Activated T-cell treated with anti-CD3 and anti-CD28 coated beads for 4 hours (primary cell): ENCODE data around the gene PDE9A.

Experiments
- DNase-seq: peaks from one replicate; pipeline ENCODE4 v3.0.0-alpha.2; 2020

The PDE9A gene

DNA sequence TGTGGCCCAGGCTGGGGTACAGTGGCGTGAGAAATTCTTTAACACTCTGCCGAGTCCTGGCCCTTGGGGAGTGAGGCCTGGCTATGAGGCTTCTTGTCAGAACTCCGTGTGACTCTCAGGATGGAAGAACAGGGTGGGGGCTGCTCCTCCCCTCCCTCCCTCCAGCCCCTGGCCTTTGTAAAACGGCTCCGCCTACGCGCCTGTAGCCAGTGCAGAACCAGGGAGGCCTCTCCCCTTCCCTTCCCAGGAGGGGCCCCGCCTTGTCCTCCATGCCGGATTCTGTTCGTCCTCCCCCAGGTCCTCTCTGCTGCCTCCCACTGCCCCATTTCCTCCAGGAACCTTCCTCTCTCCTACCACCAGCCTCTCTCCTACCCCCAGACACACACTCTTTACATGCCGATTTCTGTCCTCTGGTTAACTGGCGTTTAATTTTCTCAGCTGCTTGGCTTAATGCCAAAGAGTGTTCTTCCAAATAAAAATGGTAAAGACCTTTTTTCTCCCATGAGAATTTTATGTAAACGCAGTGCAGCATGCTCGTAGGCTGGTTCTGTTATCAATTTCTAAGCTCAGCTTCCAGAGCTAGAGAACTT is 21.0 kb downstream of the PDE9A start:
- no peak for DNase-seq

DNA sequence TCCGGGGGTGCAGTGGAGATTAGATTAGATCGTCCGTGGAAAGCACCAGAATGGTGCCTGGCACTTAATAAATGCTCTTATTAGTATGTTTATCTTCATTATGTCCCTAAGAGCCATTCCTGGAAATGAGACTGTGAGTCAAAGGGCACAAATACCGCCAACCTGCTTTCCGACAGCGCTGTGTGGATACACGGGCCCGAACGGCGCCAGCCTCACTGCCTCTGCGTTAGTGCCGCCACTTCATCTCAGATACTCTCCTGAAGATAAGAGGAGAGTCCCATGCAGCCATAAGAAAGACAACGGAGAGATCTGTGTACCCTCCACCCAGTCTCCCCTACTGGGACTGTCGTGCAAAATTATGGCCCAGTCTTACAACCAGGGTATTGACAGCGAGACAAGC is 22.0 kb downstream of the PDE9A start:
- DNase-seq = no peak

DNA sequence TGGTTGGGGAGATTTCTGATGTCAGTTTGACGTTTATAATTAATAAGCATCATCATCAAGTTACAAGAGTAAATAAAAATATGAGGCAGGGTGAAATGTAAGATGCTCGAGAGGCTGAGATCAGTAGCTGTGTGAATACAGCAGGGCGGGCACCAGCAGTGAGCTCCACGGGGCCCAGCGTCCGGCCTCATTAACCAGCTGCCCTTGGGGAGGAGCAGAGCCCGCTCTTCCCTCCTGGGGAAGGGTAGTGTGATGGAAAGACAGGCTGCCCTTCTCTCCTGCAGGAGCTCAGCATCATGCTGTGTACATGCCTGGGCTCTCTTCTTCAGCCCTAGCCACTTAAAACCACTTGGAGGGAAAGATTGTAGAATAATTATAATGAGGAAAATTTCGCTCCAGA is 23.4 kb downstream of the PDE9A start:
- no peak for DNase-seq

DNA sequence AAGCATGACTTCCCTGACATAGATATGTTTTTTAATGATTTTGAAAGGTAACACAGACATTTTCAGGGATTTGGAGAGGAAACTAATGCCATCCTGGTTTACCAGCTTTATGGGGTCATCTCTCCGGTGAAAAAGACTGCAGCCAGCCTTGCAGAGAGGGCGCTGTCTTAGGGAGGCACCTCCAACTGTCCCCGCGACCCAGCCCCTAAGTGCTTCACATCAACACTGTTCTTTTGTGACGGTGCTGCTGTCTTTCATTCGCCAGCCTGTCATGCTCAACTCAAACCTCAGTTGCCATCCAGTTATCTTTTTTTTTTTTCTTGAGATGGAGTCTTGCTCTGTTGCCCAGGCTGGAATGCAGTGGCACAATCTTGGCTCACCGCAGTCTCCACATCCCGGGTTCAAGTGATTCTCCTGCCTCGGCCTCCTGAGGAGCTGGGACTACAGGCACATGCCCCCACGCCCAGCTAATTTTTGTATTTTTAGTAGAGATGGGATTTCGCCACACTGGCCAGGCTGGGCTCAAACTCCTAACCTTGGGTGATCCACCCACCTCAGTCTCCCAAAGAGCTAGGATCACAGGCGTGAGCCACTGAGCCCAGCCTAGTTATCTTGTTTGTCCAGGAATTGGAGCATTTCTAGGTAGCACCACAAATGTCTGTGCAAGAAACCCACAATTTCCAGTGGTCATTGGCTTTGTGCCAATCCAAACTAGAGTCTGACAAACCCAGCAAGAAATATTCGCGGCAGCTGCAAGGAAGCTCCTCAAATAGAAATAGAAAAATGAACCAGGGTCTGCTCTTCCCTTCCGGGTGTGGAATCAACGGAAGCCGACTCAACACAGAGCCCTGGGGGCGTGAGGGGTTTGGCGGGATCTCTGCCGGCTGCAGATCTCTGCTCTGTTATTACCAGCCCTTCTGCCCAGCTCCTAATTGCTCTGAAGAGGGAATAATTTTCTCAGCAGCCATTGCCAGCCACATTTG is 24.2 kb downstream of the PDE9A start:
- DNase-seq = no peak

DNA sequence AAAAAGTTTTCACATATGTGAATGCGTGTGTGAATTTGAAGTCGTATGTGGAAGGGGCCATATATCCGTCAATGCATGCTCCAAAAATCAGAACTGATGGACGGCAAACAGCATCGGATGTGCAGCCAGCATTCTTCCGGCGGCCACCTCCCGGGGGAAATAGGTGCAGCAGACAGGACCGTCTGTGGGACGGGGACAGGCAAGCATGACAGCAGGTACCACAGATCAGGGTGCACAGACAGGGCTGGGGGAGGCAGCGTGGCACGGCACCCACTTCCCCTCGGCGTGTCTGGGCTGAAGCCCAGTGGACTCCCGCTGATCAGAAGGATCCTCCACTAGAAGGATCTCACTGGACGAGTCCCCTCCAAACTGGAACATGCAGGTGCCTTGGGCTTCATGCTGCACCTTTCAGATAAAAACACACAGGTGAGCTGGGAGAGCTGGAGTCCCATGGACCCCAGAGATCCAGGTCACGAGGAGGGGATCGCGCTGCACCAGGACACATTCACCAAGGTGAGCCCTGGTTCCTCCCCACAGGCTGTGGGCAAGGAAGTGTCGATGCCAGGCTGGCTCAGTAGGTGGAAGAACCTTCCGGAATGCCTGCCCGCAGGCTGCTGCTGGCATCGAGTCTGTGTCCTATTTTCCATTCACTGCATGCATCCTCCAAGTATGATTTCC is 25.3 kb downstream of the PDE9A start:
- no peak for DNase-seq

DNA sequence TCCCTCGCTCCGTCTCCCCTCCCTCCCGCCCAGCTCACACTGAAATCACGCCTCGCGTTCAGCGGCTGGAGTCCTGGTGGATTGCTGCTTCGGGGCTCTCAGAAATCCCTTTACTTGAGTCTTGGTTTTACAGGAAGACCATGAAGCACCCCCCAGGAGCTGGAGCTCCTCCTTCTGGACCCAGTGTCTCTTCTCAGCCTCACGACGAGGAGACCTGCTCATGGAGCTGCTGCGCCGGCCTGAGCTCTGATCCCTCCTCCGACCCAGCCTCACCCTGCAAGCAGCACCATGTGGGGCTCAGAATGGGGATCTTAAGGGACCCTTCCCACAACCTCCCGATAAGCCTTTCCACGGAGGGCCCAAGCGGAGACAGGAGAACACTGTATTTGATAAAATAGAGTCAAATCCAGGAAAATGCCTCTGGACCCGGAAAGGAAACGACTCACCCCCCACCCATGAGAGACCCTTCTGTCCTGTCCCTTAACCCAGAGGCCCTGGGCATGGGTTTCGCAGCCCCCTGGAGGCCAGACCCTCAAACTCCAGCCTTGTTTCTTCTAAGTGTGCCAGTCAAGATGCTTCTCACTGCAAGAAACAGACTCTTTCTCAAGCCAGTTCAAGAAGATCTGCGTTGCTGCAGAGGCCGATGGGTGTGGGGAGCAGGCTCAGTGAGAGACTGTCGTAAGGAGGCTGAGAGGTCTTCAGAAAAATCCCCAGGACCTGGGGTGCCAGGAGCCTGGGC is 26.1 kb downstream of the PDE9A start:
- DNase-seq = no peak

DNA sequence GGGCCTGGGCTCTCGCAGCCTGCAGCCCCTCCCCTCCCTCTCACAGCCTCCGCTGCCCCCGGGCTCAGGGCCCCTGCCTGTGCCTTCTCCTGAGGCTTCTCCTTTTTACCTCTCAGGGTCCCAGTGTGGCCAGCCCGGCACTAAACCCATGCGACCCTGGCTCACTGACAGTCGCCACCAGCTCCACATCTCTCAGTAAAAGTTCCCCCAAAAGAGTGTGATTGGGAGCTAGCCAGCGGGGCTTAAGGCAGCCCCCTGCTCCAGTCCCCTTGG is 26.6 kb downstream of the PDE9A start:
- DNase-seq = no peak

DNA sequence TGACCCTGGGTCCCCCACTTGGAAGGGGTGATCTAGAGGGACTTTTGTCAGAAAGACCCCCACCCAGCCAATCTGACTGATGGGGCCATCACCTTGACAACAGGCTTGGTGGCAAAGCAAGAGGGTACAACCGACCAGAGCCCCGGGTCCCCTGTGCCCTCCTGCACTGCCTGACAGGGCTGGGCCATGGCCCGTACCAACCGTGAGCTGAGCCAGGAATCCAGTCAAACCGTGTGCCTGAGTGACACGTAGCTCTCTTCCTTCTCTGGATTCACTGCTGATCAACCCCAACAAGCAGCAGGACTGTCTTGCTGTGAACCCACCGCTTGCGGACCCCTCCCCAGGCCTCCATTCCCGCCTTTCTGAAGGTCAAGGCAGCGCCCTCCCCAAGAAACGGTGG is 27.0 kb downstream of the PDE9A start:
- DNase-seq = no peak

DNA sequence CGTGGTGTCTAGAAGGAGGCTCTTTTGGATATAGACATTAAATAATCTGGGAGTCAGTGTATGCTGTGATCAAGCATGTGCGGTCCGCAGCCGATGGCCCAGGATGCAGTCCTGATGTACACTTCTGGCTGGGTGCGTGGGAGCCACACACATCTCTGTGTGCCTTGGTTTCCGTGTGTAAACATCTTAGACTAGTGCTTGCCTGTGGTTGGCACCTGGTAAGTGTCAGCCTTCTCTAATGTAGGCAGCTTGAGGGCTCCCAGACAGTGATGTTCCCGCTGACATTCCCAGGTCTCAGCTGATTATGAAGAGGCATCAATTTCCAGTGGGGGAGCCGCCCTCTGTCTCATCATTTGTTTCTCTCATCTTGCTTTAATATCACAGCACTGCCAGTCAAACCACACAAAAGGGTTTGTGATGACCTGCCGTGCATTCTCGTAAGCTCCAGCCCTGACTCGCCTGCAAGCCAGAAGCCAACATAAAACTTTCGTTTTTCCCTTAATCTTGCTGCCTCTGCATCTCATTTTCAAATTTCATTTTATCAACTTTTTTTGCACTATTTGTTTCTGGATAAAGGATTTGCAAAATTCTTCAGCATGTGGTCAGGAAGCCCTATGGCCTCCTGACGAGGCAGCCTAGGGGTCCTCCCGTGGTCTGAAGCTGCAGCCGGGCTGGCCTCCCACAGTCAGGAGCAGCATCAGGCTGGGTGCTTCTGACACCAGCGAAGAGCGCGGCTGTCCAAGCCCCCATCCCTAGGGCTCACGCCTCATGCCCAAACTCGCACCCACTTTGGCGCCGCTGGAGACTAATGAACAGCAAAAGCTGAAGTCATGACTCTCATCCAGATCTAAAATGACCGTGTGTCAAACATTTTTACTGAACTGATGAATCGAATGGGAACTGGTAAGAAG is 28.1 kb downstream of the PDE9A start:
- DNase-seq = no peak

DNA sequence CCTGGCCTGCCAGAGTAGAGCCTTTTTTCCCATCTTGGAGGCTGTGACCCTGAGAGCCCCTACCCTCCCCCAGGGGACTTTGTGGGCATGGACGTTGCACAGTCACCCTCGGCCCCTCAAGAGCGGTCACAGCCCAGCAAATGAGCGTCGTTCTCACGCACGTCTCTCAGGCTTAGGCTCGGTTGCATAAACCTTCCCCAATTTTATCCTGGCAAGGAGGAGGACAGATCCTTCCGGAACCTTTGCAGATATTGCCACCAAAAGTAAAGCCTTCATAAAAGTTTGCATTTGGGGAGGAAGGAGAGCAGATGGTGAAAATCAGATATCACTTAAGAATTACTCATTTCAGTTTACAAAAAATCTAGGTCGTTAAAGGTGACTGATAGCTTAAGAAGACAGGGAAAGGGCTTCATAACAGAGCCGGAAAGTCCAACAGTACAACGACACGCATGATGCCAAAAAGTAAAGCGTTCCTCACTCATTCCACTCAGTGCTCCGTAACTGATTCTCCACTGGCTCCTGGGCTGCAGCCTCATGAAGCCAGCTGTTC is 29.3 kb downstream of the PDE9A start:
- DNase-seq = no peak

DNA sequence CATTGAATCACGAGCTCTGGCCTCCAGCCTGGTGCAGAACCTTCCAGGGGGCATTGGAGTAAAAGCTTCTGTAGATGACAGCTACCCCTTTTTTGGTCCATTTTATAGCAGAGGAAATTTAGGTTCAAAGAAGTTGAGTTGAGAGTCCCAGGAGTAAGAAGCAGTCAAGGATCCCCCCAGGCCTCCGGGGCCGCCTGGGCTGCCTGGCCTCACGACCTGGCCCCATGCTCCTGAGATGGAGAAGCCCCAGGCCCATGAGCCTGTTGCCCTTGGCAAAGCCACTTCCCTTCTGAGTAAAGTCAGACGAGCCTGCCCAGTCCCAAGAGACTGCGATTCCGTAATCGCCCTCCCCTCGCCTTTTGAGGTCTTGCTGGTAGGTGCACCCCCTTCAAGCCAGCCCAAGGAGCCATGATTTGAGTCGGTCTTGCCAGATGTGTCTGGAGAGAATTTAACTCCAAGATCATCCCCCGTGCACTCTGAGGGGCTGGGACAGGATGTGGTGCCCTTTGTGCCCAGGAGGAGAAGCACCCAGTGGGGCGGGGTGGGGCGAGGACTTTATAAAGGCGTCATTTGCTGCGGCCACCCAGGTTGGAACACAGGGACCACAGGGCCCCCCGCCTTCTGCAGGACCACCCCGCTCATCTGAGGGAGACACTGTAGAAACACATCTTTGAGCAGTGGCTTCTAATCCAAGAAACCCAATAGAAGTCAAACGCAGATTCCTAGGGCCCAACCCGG is 30.1 kb downstream of the PDE9A start:
- no peak for DNase-seq

DNA sequence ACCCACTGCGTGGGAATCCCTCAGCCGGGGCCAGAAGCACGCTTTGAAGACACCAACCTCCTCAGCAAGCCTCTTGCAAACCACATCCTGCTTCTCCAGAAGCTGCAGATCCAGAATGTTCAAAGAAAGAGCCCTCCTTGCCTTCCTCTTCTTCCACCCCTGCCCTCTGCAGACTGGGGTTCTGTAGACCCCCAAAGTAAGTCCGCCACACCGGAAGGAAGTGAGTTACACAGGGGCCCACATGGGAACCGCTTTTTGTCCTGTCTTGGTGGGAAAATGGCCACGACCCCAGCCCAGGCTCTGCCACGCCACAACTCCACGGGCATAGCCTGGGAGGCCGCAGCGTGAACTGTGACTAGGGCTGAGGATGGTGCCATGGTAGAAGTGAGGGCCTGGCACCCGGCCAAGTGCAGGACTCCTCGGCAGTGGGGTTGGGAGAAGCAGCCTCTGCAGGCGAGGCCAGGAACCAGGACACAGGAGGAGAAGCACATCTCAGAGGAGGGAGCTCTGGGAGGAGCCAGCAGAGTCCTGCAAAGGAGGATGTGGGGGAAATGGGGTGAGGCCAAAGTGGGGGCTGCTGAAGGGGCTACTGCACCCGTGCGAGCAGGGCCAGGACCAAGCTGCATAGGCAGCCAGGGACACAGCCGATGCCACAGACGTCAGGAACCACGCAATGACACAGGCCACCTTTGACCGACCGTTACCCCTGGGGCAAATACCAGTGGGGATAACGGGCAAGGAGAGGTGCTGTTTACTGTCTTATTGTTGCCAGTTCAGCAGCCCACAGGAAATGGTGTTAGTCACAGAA is 30.9 kb downstream of the PDE9A start:
- DNase-seq = peak; percentile 27

DNA sequence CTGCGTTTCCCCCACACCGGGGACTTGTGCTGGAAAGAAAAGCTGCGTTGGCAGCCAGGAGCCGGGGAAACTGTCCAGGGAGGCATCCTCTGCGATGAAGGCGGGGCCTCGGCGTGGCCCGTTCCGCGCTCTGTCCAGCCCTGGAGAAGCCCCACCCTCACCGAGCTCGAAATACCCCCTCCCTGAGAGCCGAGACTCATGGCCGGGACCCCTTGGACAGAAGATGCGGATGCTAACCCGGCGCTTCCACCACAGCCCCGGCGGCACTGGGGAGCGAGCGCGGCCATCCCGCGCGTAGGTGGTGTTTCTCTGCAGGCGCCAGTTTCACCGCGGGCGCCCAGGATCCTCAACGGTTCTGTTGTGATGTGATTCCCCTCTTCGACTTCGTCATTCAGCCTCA is 31.6 kb downstream of the PDE9A start:
- no peak for DNase-seq

DNA sequence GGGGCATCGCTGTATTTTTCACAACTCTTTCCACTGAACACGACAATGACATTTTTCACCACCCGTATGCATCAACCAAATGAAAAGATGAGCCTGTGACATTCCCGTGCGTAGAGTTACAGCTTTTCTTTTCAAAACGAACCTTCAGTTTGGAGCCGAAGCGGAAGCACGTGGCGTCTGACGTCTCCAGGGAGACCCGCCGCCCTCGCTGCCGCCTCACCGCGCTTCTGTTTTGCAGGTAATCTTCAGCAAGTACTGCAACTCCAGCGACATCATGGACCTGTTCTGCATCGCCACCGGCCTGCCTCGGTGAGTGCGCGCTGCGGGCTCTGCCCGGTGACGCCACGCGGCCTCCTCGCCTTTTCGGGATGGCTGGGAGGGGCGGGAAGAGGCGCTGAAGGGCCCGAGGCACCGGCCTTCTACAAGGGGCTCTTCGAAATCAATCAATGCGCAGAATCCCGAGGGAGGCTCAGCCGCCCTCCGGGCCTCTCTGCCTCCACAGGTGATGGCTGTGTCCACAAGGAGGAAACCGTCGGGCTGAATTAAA is 32.6 kb downstream of the PDE9A start:
- no peak for DNase-seq

DNA sequence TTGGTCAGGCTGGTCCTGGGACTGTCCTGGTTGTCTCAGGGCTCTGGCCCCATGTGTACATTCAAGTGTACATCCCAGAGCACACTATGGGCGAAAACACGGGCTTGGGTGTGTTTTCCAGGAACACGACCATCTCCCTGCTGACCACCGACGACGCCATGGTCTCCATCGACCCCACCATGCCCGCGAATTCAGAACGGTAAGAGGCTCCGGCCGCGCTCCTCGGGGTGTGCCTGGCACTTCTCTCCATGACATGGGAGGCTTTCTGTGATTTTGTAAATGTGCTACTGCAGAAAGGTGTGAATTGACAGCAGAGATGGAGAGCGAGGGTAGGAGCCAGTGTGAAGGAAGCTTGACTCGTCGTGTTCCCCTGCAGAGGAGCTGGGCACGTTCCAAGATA is 34.4 kb downstream of the PDE9A start:
- DNase-seq = no peak

DNA sequence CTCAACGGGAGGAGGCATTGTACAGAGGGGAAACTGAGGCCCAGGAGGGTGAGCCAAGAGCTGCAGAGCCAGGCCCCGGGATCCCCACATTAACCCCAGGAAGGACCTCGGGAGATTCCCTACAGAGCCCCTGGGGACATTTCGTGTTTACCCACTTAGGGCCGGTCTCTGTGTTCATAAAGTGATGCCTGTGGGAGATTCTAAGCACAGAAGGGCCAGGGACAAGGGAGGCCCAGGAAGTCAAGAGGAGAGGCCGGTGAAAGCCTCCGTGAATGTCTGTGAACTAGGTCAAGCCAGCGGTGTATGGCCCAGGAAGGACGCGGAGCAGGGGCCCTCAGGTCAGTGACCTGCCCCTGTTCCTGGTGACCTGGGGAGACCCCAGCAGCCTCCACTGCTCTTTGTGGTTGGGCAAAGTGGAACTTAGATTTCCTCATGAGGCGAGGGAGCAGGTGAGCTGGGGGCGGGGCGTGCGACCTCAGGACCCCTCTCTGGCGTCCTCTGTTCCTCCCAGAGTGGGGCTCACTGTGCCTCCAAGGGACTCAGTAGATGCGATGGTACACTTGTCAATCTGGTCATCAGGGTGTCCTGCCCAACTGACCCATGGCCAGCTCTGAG is 34.9 kb downstream of the PDE9A start:
- no peak for DNase-seq

DNA sequence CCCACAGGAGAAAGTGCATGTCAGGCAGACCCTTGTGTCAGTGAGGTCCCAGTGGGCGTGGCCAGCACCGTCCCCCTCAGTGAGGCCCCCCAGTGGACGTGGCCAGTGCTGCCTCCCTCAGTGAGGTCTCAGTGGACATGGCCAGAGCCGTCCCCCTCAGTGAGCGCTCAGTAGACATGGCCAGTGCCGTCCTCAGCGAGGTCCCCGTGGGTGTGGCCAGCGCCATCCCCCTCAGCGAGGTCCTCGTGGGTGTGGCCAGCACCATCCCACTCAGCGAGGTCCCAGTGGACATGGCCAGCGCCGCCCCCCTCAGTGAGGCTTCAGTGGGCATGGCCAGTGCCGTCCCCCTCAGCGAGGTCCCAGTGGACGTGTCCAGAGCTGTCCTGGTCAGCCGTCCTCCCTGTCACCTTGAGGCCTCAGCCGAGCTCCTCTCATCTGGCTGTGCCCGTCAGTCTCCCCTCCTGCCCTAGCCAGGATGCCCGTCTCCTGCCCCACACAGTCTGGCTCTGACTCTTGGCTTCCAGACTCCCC is 35.5 kb downstream of the PDE9A start:
- no peak for DNase-seq

DNA sequence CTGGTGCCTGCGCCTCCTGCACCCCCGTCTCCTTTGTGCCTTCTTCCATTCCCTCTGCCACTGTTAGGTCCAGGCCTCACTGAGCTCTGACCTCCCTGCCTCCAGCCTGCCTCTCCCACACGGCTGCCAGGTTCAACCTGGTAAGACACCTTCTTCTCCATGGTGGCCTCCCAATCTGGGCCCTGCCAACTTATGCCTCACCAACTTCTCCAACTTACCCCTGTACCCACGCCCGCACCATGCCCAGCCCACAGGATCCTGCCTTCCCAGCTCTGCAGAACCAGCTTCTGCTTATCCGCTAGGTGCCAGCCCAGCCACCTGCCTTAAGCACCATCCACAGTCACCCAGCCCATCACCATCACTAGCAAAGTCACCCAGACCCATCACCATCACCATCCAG is 37.2 kb downstream of the PDE9A start:
- DNase-seq = no peak

DNA sequence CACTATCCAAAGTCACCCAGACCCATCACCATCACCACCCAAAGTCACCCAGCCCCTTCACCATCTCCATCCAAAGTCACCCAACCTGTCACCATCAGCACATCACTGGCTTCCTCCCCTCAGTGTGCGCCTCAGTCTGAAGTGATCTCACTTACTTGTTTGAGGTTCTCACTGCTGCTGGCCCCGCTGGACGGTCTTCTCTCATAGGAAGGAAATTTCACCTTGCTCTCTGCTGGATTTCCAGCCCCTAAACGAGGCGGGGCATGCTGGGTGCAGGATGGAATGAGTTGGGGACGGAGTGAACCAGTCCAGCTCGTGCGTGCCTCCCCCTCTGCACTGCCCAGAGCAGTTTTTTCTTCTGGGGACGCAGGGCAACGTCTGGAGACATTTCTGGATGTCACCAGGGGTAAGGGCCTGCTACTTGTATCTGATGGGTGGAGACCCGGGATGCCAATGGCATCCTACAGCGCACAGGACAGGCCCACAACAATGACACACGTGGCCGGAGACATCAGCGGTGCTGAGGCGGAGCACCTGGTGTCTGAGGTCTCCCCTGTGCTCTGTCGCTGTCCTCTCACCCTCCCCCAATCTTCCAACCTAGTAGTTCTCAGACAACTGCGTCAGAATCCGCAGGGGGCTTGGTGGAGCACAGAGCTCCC is 38.6 kb downstream of the PDE9A start:
- DNase-seq = no peak
